ENCODE data around the gene GGT5. TPM values are rescaled to one million over a fixed set of nuclear protein-coding genes. Genes with fewer than 3 reads are reported as not detected.
"Not testable (repeated sequence)": the region's sequence is repeated elsewhere in the genome, so short reads cannot be mapped to it uniquely, and the experiment has no call there.

GGT5 gene
- total and polyA plus RNA-seq, 7 donors: 2.8 to 35.2 (median 22.5) TPM

GRCh38 chr22:24289114-24289513 is 44.2 kb upstream of the GGT5 start:
- no peaks in the 10 kb centered on the region for H3K36me3 ChIP-seq
- H3K9me3 ChIP-seq: no peaks in the 10 kb centered on the region
- H3K4me1 ChIP-seq: peaks cover 0 to 82% (median 68%) of the 10 kb centered on the region in 4 donors
- peak overlapping the region; percentile 65 to 86 (median 78) for H3K27ac ChIP-seq
- H3K27me3 ChIP-seq: no peaks in the 10 kb centered on the region
- TF ChIP-seq, protein P1, sequence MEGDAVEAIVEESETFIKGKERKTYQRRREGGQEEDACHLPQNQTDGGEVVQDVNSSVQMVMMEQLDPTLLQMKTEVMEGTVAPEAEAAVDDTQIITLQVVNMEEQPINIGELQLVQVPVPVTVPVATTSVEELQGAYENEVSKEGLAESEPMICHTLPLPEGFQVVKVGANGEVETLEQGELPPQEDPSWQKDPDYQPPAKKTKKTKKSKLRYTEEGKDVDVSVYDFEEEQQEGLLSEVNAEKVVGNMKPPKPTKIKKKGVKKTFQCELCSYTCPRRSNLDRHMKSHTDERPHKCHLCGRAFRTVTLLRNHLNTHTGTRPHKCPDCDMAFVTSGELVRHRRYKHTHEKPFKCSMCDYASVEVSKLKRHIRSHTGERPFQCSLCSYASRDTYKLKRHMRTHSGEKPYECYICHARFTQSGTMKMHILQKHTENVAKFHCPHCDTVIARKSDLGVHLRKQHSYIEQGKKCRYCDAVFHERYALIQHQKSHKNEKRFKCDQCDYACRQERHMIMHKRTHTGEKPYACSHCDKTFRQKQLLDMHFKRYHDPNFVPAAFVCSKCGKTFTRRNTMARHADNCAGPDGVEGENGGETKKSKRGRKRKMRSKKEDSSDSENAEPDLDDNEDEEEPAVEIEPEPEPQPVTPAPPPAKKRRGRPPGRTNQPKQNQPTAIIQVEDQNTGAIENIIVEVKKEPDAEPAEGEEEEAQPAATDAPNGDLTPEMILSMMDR (IDR thresholded peaks at IDR 0.05): no peak
- TF ChIP-seq POLR2AphosphoS5 (IDR thresholded peaks at IDR 0.05): peak; percentile 11 to 66 (median 54)
- H3K4me3 ChIP-seq: peak overlapping the region in 1 of 4 donors; percentile 0
- DNase-seq: no peak
- intact Hi-C loops (cut with DNase I): no loop called here
- 65 to 72% methylated on average over 4 of the region's 4 CpGs for WGBS, 2 donors

- peaks cover 0 to 78% (median 66%) of the 10 kb centered on the region in 4 donors for H3K4me1 ChIP-seq
Measured at GRCh38 chr22:24287801-24288200, 42.9 kb upstream of the GGT5 start.

GRCh38 chr22:24287212-24287611 is 42.3 kb upstream of the GGT5 start:
- Histone ChIP-seq H3K27ac (peak overlapping the region; percentile 65 to 86 (median 78)), H3K4me1 (peaks cover 0 to 78% (median 65%) of the 10 kb centered on the region in 4 donors)
- WGBS, 2 donors: 91 to 96% methylated on average over 8 of the region's 9 CpGs
- H3K9me3 ChIP-seq, H3K27me3 ChIP-seq, DNase-seq, H3K4me3 ChIP-seq, H3K36me3 ChIP-seq: not testable (repeated sequence)
- intact Hi-C loops (cut with DNase I): loop anchor here (2.0 kb wide), 1 partner anchor 14 kb away; no protein-coding TSS in a partner anchor

More at GRCh38 chr22:24287801-24288200, 42.9 kb upstream of the GGT5 start:
- not testable (repeated sequence) for H3K9me3 ChIP-seq, H3K36me3 ChIP-seq, H3K27me3 ChIP-seq, H3K4me3 ChIP-seq, DNase-seq
- 87 to 91% methylated on average over 6 of the region's 6 CpGs for WGBS, 2 donors
- peak overlapping the region; percentile 65 to 86 (median 78) for H3K27ac ChIP-seq
- intact Hi-C loops (cut with DNase I): loop anchor here (2.0 kb wide), 1 partner anchor 15 kb away; no protein-coding TSS in a partner anchor

- no peak overlapping the region for H3K4me3 ChIP-seq
- H3K27me3 ChIP-seq: no peaks in the 10 kb centered on the region
- DNase-seq: no peak
- no peaks in the 10 kb centered on the region for H3K9me3 ChIP-seq
- peaks cover 0 to 67% (median 48%) of the 10 kb centered on the region in 4 donors for H3K4me1 ChIP-seq
- no peaks in the 10 kb centered on the region for H3K36me3 ChIP-seq
- 47 to 79% methylated on average over 4 of the region's 4 CpGs for WGBS, 2 donors
- peak overlapping the region; percentile 44 to 86 (median 65) for H3K27ac ChIP-seq
- intact Hi-C loops (cut with DNase I): no loop called here
- TF ChIP-seq, protein P1 (IDR thresholded peaks at IDR 0.05): no peak
- TF ChIP-seq POLR2AphosphoS5 (IDR thresholded peaks at IDR 0.05) (no peak), EP300 (IDR thresholded peaks at IDR 0.05) (no peak), POLR2A (IDR thresholded peaks at IDR 0.05) (no peak)
Measured at GRCh38 chr22:24285245-24285644, 40.4 kb upstream of the GGT5 start.

GRCh38 chr22:24284747-24285203 is 39.9 kb upstream of the GGT5 start:
- intact Hi-C loops (cut with DNase I): no loop called here
- H3K4me3 ChIP-seq: no peak overlapping the region
- WGBS, 2 donors: 58 to 76% methylated on average over 2 of the region's 2 CpGs
- H3K9me3 ChIP-seq: no peaks in the 10 kb centered on the region
- H3K27ac ChIP-seq: peak overlapping the region; percentile 44 to 86 (median 65)
- peaks cover 0 to 62% (median 44%) of the 10 kb centered on the region in 4 donors for H3K4me1 ChIP-seq
- no peaks in the 10 kb centered on the region for H3K27me3 ChIP-seq
- no peak for DNase-seq
- no peaks in the 10 kb centered on the region for H3K36me3 ChIP-seq
- no peak for TF ChIP-seq POLR2A (IDR thresholded peaks at IDR 0.05)
- TF ChIP-seq POLR2AphosphoS5 (IDR thresholded peaks at IDR 0.05): no peak
- TF ChIP-seq, protein P1 (IDR thresholded peaks at IDR 0.05): no peak
- no peak for TF ChIP-seq EP300 (IDR thresholded peaks at IDR 0.05)

DNA sequence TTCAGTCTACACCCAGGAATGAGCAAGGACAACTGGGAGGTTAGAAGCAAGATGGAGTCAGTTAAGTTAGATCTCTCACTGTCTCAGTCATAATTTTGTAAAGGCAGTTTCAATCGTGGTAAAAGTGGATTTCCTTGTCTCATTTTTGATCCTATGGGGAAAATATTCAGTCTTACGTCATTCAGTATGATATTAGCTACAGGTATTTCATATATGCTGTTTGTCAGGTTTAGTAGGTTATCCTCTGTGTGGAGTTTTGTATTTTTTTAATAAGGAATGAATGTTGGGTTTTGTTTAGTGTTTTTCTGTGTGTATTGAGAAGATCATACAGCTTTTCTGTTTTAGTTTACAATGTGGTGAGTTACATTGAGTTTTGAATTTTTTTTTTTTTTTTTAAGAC is 37.5 kb upstream of the GGT5 start:
- WGBS, 2 donors: 75 to 84% methylated on average over 2 of the region's 2 CpGs
- Histone ChIP-seq H3K9me3 (no peaks in the 10 kb centered on the region), H3K4me3 (no peak overlapping the region), H3K27ac (no peak overlapping the region), H3K36me3 (no peaks in the 10 kb centered on the region), H3K27me3 (no peaks in the 10 kb centered on the region), H3K4me1 (peaks cover 0 to 44% (median 39%) of the 10 kb centered on the region in 4 donors)
- TF ChIP-seq EP300 (IDR thresholded peaks at IDR 0.05) (no peak), POLR2A (IDR thresholded peaks at IDR 0.05) (no peak), POLR2AphosphoS5 (IDR thresholded peaks at IDR 0.05) (no peak)
- TF ChIP-seq, protein P1 (IDR thresholded peaks at IDR 0.05): no peak
- intact Hi-C loops (cut with DNase I): no loop called here
- DNase-seq: no peak

- H3K4me1 ChIP-seq: peaks cover 0 to 33% (median 26%) of the 10 kb centered on the region in 4 donors
- H3K27me3 ChIP-seq: not testable (repeated sequence)
Measured at GRCh38 chr22:24280363-24280762, 35.5 kb upstream of the GGT5 start.

More at GRCh38 chr22:24280363-24280762, 35.5 kb upstream of the GGT5 start:
- WGBS, 2 donors: 93 to 100% methylated on average over 1 of the region's 1 CpG
- DNase-seq; H3K4me3 ChIP-seq; H3K9me3 ChIP-seq; intact Hi-C loops (cut with DNase I); H3K36me3 ChIP-seq; H3K27ac ChIP-seq: not testable (repeated sequence)
